Measurements from ENCODE around the gene FKBP15. TPM values are rescaled to one million over a fixed set of nuclear protein-coding genes. Genes with fewer than 3 reads are reported as not detected.

The FKBP15 gene
- total and polyA plus RNA-seq, 2 of the 4 experiments (the other 2 are of a cell fraction) = 20.4 to 25.5 TPM

GRCh38 chr9:113269355-113269754 is 48.3 kb upstream of the FKBP15 start:
- Histone ChIP-seq H3K79me1 (ENCODE audit: low read depth in 1 of 2, low read length in 2 of 2) (peaks cover 6 to 18% of the 10 kb centered on the region in 2 experiments; a peak in 3 of 4 replicates), H2BK5ac (ENCODE audit: low read depth, low read length, poor library complexity, severe bottlenecking) (no peak overlapping the region), H4K8ac (ENCODE audit: low read depth in 2 of 2, low read length in 2 of 2) (no peak overlapping the region), H3K27me3 (ENCODE audit: control insufficient read depth, insufficient read depth, low read length) (no peaks in the 10 kb centered on the region), H4K91ac (ENCODE audit: insufficient read depth, low read depth, low read length) (no peak overlapping the region), H4K20me1 (ENCODE audit: insufficient read depth, low read length) (no peaks in the 10 kb centered on the region), H4K5ac (ENCODE audit: low read depth, low read length) (no peak overlapping the region), H3K14ac (replicated peaks; ENCODE audit: low read depth, low read length) (no peak overlapping the region), H3K23ac (ENCODE audit: low read depth, low read length) (no peak overlapping the region), H2BK20ac (ENCODE audit: low read depth, low read length) (no peak overlapping the region), H3K36me3 (ENCODE audit: control insufficient read depth, insufficient read depth, low read length) (peaks cover 30% of the 10 kb centered on the region), H2AFZ (replicated peaks; ENCODE audit: low read length, poor library complexity) (no peak overlapping the region), H2AK5ac (ENCODE audit: low read depth, low read length) (no peak overlapping the region), H3K4me1 (ENCODE audit: control insufficient read depth, insufficient read depth, low read length) (no peaks in the 10 kb centered on the region), H3K4me3 (ENCODE audit: insufficient read depth, low read depth, low read length) (no peak overlapping the region), H3K4ac (ENCODE audit: low read depth, low read length) (no peak overlapping the region), H3K4me2 (ENCODE audit: low read depth, low read length) (no peak overlapping the region), H3K9me1 (ENCODE audit: insufficient read depth, low read length) (no peaks in the 10 kb centered on the region), H3K9me3 (ENCODE audit: control insufficient read depth, insufficient read depth, low read length) (no peaks in the 10 kb centered on the region), H2BK15ac (ENCODE audit: low read depth, low read length) (no peak overlapping the region), H3K18ac (ENCODE audit: low read depth, low read length) (no peak overlapping the region), H3K27ac (ENCODE audit: insufficient read depth, low read length) (no peak overlapping the region), H3K9ac (ENCODE audit: low read depth, low read length) (no peak overlapping the region), H3K56ac (ENCODE audit: extremely low read depth, insufficient read depth, low read length) (no peak overlapping the region), H2AK9ac (replicated peaks; ENCODE audit: low read depth, low read length, poor library complexity) (no peak overlapping the region), H2BK120ac (ENCODE audit: low read depth, low read length) (no peak overlapping the region)
- in situ Hi-C loops (cut with MboI; ENCODE audit: low sequenced_read_pairs) = no loop called here
- WGBS, 2 experiments (ENCODE audit: extremely low coverage in 2 of 2, insufficient read length in 1 of 2) = no CpG with 5 or more reads among the region's 2 CpGs
- ATAC-seq (ENCODE audit: low read depth) (no peak), DNase-seq (no peak)
- CTCF ChIA-PET = no interaction called here
- dilution Hi-C loops (cut with HindIII; ENCODE audit: low sequenced_read_pairs, unreplicated experiment) = no loop called here
- POLR2A ChIA-PET (ENCODE audit: unreplicated experiment) = no interaction called here
- intact Hi-C loops (cut with micrococcal nuclease) = loop anchor here (10.0 kb wide), 1 partner anchor 75 kb away; no protein-coding TSS in a partner anchor
- TF ChIP-seq CHD1 (IDR thresholded peaks at IDR 0.05; ENCODE audit: low read depth, low read length) (no peak), MAZ (IDR thresholded peaks at IDR 0.05; ENCODE audit: borderline replicate concordance, low read depth, low read length) (no peak), POLR2A (IDR thresholded peaks at IDR 0.05; ENCODE audit: low read depth, low read length) (no peak)
- no TSS peak for BruUV-seq (replicated peaks)

All from IMR-90 (cell line).